HT1080 (cell line): ENCODE data around the gene MUC20. TPM values are rescaled to one million over a fixed set of nuclear protein-coding genes. Genes with fewer than 3 reads are reported as not detected.
A peak's percentile ranks its signal among the peaks of the same experiment; 100 is the strongest.

Source experiments
- DNase-seq: peaks from one replicate; pipeline ENCODE4 v3.0.0-alpha.2; 2015; ENCODE audit warnings: low read depth
- total RNA-seq: library from RNA; depleted of rRNA; stranded (reverse); fragments of >200 nt; shearing (Covaris generic); gene quantifications from 2 replicates; pipeline ENCODE4 v1.2.3, GENCODE V29; 2014

The MUC20 gene
- total RNA-seq, 1 experiment from 2014 or later, result not detected

GRCh38 chr3:195754141-195754540 lies 33.4 kb downstream of the MUC20 start:
- no peak for DNase-seq

- no peak for DNase-seq
Measured at GRCh38 chr3:195754906-195755305, 34.1 kb downstream of the MUC20 start.

DNA sequence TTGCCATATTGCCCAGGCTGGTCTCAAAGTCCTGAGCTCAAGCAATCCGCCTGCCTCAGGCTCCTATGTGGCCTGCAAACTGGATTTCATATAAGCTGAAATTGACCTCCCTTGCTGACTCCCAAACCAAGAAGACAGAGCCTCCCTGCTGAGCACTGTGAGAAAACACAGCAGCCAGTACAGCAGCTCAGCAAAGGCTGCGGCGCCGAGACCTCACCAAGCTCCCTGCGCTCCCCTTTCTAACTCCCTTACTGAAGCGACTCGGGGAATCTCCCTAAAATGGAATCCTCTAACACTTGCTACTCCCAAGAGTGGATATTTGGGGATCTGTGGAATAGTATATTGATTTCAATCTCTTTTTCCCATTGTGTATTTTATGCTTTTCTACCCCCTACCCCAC lies 34.6 kb downstream of the MUC20 start:
- no peak for DNase-seq

GRCh38 chr3:195755791-195756676 lies 35.3 kb downstream of the MUC20 start:
- no peak for DNase-seq

- DNase-seq, result no peak
Measured at GRCh38 chr3:195757438-195757770, 36.6 kb downstream of the MUC20 start.

DNA sequence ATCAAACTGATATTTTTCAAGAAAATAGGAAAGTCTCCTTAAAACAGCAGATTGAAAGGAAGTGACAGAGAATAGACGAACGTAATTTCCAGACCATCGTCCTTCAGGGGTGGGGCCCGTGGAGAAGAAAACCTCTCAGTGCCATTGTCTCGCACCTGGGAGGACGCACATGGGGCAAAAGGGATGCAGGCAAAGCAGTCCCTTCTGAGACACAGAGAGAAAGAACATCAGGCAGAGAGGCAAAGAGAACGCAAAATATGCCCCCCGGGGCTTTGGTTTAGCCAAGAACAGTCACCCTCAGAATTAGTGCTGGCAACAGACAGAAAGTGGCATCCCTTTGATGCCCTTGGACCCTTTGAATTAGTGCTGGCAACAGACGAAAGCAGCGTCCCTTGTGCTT lies 37.0 kb downstream of the MUC20 start:
- DNase-seq, result no peak

DNA sequence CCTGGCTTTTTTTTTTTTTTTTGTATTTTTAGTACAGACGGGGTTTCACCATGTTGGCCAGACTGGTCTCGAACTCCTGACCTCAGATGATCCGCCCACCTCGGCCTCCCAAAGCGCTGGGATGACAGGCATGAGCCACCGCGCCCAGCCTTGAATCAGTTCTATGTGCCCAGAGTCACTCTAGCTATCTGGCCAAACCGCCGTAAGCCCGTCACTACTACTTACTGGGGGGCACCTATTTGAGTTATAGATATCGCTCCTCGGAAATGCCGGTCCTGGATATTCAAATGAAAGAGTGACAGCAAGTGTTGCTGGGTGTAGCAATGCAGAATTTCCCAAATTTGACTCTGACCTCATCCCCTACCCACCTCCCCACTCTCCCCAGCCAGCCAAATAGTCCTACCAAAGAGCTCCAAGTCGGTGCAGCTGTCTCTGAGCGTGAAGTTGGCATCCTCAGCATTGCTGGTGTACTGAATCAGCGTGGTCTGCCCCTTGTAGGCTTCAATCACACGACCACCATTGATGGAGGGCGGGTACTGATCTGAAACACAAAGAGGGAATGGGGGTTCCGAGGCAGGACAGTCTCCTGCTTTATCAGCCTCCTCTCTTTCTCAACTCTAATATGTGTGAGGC lies 38.1 kb downstream of the MUC20 start:
- no peak for DNase-seq

DNA sequence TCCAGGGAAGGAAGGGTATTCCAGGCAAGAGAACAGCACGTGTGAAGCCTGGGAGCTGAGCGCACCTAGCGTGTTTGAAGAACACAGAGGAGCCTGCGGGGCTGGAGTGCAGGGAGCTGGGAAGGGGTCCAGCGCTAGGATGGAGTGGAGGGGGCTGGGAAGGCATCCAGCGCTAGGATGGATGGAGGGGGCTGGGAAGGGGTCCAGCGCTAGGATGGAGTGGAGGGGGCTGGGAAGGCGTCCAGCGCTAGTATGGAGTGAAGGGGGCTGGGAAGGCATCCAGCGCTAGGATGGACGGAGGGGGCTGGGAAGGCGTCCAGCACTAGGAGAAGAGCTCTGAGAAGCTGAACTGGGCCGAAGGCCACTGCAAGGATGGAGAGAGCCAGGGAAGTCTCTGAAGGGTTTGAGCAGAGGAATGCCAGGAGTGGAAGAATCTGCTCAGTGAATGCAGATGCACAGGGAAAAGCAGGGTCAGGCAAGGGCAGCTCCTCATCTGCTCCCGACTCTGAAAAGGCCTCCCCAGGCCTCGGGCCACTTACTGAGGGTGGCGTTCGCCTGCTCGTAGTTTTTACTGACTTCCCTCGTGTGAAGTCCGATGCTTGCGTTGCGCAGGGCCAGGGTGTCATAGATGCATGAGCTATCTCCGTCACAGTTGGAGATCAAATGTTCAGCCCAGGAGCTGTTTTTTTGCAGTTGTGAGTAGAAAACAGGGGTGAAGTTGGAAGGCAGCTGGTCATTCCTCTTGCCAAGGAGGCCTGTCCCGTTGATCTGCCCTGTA lies 39.8 kb downstream of the MUC20 start:
- no peak for DNase-seq

DNA sequence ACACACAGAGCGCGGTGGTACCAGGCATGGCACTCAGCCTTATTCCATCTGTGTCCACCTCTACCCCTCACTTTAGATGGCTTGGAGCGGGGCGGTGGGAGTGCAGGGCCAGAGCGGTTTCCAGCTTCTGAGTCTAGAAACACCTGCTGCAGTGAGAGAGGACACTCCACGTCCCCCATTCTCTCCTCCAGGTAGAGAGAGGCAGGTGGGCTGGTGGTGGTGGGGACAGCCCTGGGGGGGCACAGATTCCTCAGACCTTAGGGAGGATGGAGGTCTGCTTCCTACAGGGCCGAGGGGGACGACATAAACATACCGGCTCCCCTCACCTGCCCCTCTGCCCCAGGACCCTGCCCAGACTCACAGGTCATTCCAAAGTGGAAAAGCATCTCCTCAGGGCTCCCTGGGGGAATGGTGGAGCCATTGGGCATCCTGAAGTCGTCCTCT lies 40.4 kb downstream of the MUC20 start:
- DNase-seq, result no peak

DNA sequence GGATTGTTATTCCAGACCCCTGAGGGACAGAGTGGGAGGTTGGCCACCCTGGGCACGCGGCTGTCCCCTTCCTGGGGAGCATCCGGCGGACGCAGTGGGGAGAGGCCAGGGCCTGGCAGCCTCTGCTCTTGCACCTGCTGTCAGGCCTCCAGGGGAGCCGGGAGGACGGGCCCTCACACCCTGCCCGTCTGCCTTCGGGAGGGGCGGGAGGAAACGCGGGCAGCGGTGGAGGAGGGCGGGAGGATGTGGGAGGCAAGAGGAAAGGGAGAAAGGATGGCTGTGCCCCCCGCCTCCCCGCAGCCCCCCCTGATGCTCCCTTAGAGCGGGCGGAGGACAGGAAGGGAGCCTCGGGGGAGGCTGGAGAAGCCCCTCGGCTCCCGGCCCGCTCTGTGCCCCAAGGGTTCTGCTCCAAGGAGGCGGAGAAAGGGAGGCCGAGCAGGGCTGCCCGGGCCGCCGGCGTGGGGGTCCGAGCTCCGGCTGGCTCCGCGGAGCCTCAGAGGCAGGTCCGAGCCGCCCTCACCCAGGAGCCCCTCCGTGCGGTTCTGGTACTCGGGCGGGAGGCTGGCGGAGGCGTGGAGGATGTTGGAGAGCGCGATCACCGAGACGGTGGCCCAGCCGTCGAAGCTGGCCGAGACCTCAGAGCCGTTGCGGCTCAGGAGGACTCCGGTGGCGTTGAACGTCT lies 40.9 kb downstream of the MUC20 start:
- DNase-seq, result no peak

DNA sequence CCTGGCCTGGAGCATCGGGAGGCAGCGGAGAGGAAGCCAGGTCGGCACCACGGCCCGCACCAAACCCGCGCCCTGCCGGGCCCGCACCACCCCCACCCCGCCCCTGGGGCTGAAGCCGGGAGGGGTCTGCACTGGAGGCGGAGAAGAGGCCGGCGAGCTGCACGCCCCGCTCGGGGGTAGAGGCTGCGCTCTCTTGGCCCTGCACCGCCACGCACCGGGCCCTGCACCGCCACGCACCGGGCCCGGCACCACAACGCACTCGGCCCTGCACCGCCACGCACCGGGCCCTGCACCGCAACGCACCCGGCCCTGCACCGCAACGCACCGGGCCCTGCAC lies 41.4 kb downstream of the MUC20 start:
- no peak for DNase-seq

DNA sequence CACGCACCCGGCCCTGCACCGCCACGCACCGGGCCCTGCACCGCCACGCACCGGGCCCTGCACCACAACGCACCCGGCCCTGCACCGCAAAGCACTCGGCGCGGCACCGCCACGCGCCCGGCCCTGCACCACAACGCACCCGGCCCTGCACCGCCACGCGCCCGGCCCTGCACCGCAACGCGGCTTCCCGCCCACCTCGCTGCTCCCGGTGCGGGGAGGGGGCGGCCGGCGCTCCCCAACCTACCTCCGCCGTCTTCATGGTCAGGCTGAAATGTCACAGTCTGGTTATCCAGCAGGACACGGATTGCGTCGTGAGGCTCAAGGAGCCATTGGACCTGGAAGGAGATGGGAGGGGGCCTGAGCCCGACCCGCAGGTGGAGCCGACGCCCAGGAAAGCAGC lies 41.8 kb downstream of the MUC20 start:
- DNase-seq, result no peak

DNA sequence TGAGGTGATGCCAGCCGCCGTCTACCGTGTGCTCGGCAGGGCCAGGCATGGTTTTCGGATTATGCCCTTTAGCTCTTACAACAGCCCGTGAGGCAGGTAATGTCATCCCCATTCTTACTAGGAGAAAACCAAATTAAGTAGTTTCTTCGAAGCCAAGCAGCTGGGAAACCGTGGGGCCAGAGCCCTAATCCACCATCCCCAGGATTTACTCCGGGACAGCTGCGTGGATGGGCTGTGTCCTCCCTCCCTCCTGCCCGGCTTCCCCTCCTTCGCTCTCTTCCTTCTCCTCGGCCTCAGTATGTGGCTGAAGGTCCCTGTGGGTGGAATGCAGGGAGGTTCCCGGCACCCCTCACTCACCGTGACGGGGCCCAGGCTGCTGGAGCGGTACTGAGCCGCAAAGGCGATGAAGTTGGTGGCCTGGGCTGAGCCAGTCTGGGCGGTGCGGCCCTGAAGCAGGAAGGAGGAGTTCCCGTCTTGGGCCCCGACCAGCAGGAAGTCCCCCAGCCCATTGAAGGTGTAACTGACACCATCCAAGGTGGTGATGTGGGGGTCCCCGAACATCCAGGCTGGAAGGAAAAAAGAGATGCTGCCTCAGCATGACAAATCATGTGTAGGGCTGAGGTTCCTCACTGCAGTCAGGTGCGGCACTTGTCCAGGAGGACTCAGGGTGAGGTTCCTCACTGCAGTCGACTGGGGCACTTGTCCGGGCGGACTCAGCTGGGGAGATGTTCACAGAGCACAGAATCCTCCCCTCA lies 42.5 kb downstream of the MUC20 start:
- no peak for DNase-seq

DNA sequence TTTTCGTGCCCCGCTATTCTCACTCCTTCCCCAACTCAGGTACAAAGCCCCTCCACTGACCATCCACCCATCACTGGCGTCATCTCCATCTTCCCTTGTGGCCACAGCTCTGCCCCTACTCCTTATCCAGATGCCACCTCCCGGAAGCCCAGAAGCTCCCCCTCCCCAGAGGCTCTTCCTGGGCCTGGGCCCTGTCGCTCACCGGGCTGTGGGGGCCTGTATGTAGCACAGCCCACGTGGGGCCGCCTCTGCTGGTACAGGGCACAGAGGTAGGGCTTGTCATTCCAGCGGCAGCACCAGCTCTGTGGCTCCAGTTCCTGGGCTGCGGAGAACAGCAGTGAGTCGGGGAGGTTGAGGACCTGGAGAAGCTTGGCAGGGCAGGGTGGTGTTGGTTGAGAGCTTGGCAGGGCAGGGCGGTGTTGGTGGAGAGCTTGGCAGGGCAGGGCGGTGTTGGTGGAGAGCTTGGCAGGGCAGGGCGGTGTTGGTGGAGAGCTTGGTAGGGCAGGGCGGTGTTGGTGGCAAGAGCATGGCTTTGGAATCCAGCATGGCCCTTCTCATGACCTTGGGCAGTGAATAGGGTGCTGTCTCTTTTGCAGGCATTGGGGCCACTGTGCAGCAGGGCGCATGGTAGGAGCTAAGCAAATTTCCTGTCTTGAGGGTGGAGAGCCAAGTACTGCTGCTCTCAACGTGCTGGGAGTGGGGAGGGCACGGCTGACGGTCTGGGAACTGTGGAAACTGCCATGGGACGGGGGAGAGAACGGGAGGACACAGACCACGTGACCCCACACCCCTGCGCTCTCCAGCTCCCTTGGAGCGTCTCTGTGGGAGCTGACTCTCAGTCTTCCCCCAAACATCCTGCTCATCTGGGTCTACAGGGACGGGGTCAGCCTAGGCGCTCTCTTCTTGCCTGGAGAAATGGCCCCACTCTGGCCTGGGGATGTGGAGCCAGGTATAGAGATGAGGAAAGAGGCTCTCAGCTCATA lies 43.4 kb downstream of the MUC20 start:
- no peak for DNase-seq

DNA sequence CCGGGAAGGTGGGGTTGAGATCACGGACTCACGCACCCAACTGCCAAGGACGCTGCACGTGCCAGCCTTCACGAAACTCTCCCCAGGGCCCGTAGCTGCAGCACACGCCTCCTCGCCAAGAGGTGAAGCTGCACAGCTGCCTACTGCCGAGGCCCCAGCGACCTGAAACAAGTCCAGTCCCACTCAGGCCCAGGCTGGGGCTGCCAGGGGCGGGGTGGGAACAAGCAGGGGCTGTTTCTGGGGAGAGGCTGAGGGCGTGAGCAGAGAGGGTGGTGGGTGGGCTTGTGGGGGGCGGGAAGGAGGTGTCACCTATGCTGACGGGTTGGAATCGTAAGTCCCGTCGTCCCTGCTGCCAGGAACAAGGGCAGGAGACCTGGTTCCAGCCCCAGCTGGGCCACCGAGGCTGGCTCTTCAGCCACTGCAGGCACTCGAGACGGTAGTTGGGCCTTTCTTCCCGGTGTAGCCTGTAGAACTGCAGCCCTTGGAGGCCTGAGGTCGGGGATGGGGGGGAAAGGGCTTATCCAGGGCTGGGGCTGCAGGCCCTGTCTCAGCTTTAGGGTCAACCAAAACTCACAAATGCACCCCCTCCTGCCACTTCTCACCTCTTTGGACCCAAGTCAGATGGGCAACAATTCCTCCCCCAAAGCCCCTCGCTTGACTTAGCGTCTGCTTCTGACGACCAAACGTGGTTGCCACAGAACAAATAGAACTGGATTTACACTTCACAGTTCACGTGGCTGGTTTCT lies 44.4 kb downstream of the MUC20 start:
- DNase-seq, result no peak

GRCh38 chr3:195766671-195767070 lies 45.9 kb downstream of the MUC20 start:
- DNase-seq, result no peak

DNA sequence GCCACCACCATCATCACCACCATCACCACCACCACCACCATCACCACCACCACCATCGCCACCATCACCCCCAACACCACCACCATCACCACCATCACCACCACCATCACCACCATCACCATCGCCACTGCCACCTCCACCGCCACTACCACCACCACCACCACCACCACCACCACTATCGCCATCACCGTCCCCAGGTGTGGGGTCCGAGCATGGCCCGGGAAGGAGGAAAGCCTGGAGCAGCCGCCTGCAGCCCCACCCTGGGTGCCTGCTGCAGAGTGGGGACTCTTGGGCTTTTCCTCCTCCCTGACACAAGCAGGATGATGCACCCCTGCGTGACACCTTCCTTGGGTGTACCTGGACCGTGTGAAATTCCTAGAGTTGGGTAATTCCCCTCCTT lies 47.0 kb downstream of the MUC20 start:
- DNase-seq, result no peak

GRCh38 chr3:195768414-195768813 lies 47.6 kb downstream of the MUC20 start:
- no peak for DNase-seq

- DNase-seq, result peak; percentile 69
Measured at GRCh38 chr3:195768831-195769303, 48.1 kb downstream of the MUC20 start.
